Effector memory CD4-positive, alpha-beta T cell (primary cell): ENCODE data around the gene TSC22D2.

Source experiments
- DNase-seq, 3 donors: peaks; one replicate each; pipeline ENCODE4 v3.0.0-alpha.2; 2020
- H3K27ac ChIP-seq: 2 replicates; pipeline ENCODE4 v1.7.0; 2013; ENCODE audit warnings: mild to moderate bottlenecking, low read length, moderate library complexity; ENCODE audit not compliant: insufficient read depth, poor library complexity, severe bottlenecking
- H3K27me3 ChIP-seq: replicated peaks from 2 replicates; pipeline ENCODE4 v1.7.0; 2013; ENCODE audit warnings: mild to moderate bottlenecking, low read length; ENCODE audit not compliant: insufficient read depth, control insufficient read depth, poor library complexity, severe bottlenecking
- H3K36me3 ChIP-seq: 2 replicates; pipeline ENCODE4 v1.7.0; 2013; ENCODE audit warnings: mild to moderate bottlenecking, low read length, moderate library complexity; ENCODE audit not compliant: control insufficient read depth, insufficient read depth
- H3K4me1 ChIP-seq: 2 replicates; pipeline ENCODE4 v1.7.0; 2013; ENCODE audit warnings: low read length, mild to moderate bottlenecking; ENCODE audit not compliant: control insufficient read depth, insufficient read depth, poor library complexity, severe bottlenecking
- H3K4me3 ChIP-seq: 2 replicates; pipeline ENCODE4 v1.7.0; 2013; ENCODE audit warnings: low read length, low read depth, mild to moderate bottlenecking; ENCODE audit not compliant: insufficient read depth, poor library complexity, severe bottlenecking
- H3K9me3 ChIP-seq: 2 replicates; pipeline ENCODE4 v1.7.0; 2013; ENCODE audit warnings: mild to moderate bottlenecking, low read length, moderate library complexity; ENCODE audit not compliant: control insufficient read depth

TSC22D2 gene

DNA sequence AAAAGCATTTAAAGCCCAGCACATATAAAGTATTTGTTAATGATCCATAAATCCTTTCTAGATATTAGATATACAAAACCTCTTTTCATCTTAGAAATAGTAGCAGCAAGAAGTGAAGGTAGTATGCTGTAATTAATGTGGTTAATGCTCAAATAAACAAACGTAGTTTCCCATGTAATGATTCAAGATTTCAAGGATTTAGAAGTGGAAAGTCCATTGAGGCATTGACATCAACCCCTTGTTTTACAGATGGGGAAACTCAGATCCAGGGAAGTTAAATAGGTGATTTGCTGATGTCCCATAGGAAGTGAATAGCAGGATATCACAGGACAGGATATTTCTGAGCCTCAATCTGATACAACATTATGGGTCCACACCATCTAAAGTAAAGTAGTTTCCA is 47.2 kb downstream of the TSC22D2 start:
- H3K27ac ChIP-seq, result no peak overlapping the region
- DNase-seq, result no peak
- no peaks in the 10 kb centered on the region for H3K4me1 ChIP-seq
- peaks cover 9% of the 10 kb centered on the region for H3K36me3 ChIP-seq
- no peak overlapping the region for H3K4me3 ChIP-seq
- no peaks in the 10 kb centered on the region for H3K9me3 ChIP-seq
- H3K27me3 ChIP-seq, result no peaks in the 10 kb centered on the region

DNA sequence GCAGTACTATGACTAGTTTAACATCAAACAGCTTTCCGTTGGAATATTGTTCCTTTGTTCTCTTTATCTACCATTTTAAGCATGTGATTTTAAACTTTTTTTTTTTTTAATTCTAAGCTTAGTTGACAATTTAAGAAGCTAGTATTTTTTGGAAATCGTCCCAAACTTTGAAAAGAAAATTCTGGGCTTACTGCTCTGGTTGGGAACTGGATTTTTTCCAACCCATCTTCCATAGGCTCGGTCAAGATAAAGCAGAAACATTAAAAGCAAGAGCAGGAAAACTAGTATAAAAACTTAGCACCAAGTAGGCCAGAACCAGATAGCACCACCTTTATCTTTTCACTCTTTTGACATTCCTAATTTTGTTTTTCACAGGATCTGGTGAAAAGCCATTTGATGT is 49.9 kb downstream of the TSC22D2 start:
- DNase-seq, result no peak
- no peak overlapping the region for H3K4me3 ChIP-seq
- no peak overlapping the region for H3K27ac ChIP-seq
- H3K36me3 ChIP-seq, result peaks cover 9% of the 10 kb centered on the region
- H3K9me3 ChIP-seq, result no peaks in the 10 kb centered on the region
- no peaks in the 10 kb centered on the region for H3K27me3 ChIP-seq
- no peaks in the 10 kb centered on the region for H3K4me1 ChIP-seq

DNA sequence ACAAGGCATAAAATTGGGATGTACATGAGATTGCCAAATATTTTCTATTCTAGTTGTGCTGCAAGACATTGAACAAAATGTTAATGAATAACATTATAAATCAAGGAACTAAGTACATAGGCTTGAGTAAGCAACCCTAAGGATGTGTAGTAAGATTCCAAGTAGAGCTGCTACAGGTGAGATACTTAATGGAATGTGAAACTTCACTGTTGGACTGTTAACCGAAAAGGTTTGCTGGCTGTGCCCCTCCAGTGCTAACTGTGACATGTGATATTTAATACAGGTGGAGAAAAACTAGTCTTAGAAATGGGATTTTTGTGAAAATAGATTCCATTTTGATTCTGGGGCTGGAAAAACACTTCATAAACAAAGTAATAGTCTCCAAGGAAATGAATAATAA is 52.4 kb downstream of the TSC22D2 start:
- Histone ChIP-seq H3K4me3 (no peak overlapping the region), H3K27ac (no peak overlapping the region), H3K36me3 (peaks cover 9% of the 10 kb centered on the region), H3K9me3 (no peaks in the 10 kb centered on the region), H3K4me1 (no peaks in the 10 kb centered on the region), H3K27me3 (no peaks in the 10 kb centered on the region)
- DNase-seq, result no peak

DNA sequence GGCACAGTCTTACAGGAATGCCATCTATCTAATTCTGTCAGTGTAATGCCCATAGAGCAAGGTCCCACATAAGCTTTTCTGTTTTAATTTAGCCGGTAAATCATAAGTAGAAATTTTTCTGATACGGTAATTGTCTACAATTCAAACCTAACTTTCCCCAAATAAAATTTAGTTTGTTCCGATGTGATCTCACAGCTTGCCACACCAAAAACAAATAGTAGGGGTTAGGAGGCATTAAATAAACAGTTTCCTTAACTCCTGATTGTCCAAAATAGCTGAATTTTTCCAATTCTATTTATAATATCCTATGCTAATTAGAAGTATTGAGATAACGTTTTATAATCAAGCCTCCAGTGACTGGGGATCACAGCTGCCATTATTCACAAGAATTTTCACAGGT is 53.3 kb downstream of the TSC22D2 start:
- H3K36me3 ChIP-seq, result peaks cover 9% of the 10 kb centered on the region
- no peaks in the 10 kb centered on the region for H3K27me3 ChIP-seq
- DNase-seq, result no peak
- no peaks in the 10 kb centered on the region for H3K4me1 ChIP-seq
- no peak overlapping the region for H3K4me3 ChIP-seq
- H3K27ac ChIP-seq, result no peak overlapping the region
- no peaks in the 10 kb centered on the region for H3K9me3 ChIP-seq

DNA sequence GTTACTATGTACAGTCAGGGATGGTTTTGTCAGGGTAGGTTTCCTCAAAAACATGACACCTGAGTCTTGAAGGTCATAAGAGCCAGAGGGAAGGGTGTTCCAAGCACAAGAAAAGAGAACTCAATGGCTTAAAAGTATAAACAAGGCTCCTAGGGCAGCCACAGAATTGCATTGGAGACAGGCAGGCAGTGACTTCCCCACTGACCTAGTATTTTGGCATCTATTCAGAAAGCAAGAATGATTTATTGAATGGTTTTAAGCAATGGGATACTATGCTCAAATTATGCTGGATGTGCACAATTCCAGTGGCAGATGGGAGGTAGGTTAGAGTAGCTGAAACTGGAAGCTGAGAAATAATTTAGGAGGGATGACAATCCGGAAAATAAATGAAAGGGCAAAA is 54.0 kb downstream of the TSC22D2 start:
- Histone ChIP-seq H3K4me3 (no peak overlapping the region), H3K9me3 (no peaks in the 10 kb centered on the region), H3K4me1 (no peaks in the 10 kb centered on the region), H3K27me3 (no peaks in the 10 kb centered on the region), H3K36me3 (peaks cover 9% of the 10 kb centered on the region), H3K27ac (no peak overlapping the region)
- no peak for DNase-seq

DNA sequence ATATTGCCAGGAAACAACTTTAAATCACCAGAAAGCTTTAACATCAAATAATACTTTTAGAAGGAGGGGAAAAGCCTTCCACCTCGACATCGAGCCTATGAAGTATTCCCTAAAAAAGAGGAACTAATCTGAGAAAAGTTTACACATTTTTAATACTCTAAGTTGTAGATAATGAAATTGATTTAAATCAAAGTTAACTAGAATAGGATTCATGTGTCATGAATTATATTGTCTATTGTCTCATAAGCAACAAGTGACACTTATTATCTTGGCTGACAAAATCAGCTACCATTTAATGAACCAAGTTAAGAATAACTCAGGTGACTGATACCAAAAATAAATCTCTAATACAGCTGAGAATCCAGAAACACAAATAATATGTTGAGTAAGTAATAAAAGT is 56.6 kb downstream of the TSC22D2 start:
- Histone ChIP-seq H3K36me3 (no peaks in the 10 kb centered on the region), H3K27ac (no peak overlapping the region)
- DNase-seq, result no peak

DNA sequence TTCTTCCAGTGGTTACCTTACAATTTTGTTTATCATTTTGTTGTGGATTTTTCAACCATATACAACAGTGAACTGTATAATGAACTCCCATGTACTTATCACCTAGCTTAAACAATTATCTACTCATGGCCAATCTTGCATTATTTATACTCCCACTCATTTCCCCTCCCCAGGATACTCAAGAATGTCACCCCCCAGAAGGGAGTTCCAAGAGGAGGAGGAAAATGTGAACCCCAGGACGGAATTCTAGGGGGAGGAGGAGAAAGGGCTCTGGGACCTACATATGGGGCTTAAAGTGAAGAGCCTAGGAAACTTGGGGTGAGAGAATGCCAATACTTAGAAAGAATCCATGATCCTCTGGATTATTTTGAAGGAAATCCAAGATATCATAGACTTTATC is 59.3 kb downstream of the TSC22D2 start:
- no peaks in the 10 kb centered on the region for H3K9me3 ChIP-seq
- no peaks in the 10 kb centered on the region for H3K36me3 ChIP-seq
- no peak overlapping the region for H3K27ac ChIP-seq
- DNase-seq, result no peak
- H3K4me1 ChIP-seq, result no peaks in the 10 kb centered on the region
- H3K4me3 ChIP-seq, result no peak overlapping the region
- H3K27me3 ChIP-seq, result no peaks in the 10 kb centered on the region

More for the DNA sequence above, 56.6 kb downstream of the TSC22D2 start:
- H3K4me3 ChIP-seq, result no peak overlapping the region
- no peaks in the 10 kb centered on the region for H3K4me1 ChIP-seq
- no peaks in the 10 kb centered on the region for H3K9me3 ChIP-seq
- H3K27me3 ChIP-seq, result no peaks in the 10 kb centered on the region

DNA sequence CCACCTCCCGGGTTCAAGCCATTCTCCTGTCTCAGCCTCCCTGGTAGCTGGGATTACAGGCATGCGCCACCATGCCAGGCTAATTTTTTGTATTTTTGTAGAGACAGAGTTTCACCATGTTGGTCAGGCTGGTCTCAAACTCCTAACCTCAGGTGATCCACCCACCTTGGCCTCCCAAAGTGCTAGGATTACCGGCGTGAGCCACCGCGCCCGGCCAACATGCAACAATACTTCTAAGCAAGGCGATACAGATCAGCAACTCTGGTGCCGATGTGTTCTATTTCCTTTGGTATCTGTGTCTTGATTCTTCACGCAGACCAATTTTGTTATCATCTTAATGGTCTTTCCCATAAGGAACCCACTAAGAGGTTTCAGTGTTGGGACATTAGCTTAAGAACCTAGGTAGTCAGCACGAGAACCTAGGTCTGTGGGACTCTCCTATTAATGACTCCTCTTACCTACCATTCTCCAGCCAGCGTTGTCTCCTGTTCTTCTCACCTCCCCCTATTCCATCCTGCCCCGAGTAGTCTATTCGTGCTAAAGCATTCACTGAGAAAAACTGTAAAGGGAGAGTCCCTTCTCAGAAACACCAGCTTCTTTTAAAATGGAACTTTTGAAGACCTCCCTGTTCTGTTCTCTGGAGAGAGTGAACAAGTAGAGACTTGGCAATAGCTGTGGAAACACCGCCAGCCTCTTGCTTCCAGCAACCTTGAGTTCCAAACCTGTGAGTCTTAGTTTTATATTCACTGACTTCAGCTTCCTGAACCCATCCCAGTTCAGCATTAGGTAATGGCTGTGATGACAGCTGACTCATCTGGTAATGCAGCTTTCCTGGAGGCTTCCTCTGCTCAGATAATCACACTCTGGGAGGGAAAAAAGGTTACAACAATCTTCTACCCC is 61.2 kb downstream of the TSC22D2 start:
- no peaks in the 10 kb centered on the region for H3K36me3 ChIP-seq
- no peaks in the 10 kb centered on the region for H3K27me3 ChIP-seq
- no peak overlapping the region for H3K27ac ChIP-seq
- no peak for DNase-seq
- H3K9me3 ChIP-seq, result no peaks in the 10 kb centered on the region
- H3K4me1 ChIP-seq, result no peaks in the 10 kb centered on the region
- no peak overlapping the region for H3K4me3 ChIP-seq

DNA sequence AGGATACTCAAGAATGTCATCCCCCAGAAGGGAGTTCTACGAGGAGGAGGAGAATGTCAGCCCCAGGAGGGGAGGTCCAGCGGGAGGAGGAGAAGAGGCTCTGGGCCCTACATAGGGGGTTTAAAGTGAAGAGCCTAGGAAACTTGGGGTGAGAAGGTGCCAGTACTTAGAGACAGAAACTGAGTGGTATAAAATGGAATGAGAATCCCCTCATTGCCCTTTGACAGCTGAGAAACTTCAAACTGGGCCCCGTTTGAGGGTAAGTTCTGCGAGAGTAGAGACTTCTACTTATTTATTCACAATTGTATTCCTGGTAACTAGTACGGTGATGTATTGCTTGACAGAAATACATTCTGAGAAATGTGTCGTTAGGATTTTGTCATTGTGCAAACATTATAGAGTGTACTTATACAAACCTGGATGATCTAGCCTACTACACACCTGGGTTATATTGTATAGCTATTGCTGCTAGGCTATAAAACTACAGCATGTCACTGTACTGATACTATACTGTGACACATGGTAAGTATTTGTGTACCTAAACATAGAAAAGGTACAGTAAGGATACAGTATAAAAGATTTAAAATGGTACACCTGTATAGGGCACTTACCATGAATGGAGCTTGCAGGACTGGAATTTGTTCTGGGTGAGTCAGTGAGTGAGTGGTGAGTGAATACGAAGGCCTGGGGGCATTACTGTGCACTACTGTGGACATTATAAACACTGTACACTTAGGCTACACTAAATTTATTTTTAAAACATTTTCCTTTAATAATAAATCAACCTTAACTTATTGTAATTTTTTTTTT is 62.0 kb downstream of the TSC22D2 start:
- Histone ChIP-seq H3K4me3 (no peak overlapping the region), H3K27ac (no peak overlapping the region)

DNA sequence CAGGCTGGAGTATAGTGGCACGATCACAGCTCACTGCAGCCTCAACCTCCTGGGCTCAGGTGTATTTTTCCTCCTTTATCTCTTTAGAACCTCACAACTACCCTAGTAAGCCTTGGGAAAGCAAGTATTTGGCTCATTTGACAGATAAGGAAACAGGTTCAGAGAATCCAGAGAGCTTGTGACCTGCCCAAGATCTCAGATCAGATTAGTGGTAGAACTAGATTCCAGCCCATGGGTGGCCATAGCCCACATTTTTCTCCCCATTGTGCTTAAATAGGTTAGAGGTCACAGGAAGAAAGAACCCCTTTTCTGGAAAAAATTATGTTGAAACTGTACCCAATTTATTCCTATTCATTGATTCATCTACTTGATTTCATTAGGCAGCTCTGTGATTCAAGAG is 64.3 kb downstream of the TSC22D2 start:
- H3K4me1 ChIP-seq, result no peaks in the 10 kb centered on the region
- DNase-seq, result no peak
- no peak overlapping the region for H3K4me3 ChIP-seq
- H3K27ac ChIP-seq, result no peak overlapping the region
- no peaks in the 10 kb centered on the region for H3K27me3 ChIP-seq
- no peaks in the 10 kb centered on the region for H3K9me3 ChIP-seq
- no peaks in the 10 kb centered on the region for H3K36me3 ChIP-seq

More for the DNA sequence above, 62.0 kb downstream of the TSC22D2 start:
- Histone ChIP-seq H3K4me1 (no peaks in the 10 kb centered on the region), H3K27me3 (no peaks in the 10 kb centered on the region), H3K9me3 (no peaks in the 10 kb centered on the region), H3K36me3 (no peaks in the 10 kb centered on the region)
- DNase-seq, result no peak
